CD14-positive monocyte (primary cell): ENCODE results near the gene SGSH. TPM values are rescaled to one million over a fixed set of nuclear protein-coding genes. Genes with fewer than 3 reads are reported as not detected.
A peak's percentile ranks its signal among the peaks of the same experiment; 100 is the strongest.
"Not testable (repeated sequence)": the region's sequence is repeated elsewhere in the genome, so short reads cannot be mapped to it uniquely, and the experiment has no call there.

Experiments used
- DNase-seq, 3 donors: peaks; one replicate each; pipeline ENCODE4 v3.0.0-alpha.2; 2011 to 2022
- H2AFZ ChIP-seq: 2 replicates; pipeline ENCODE4 v1.6.0; 2012; ENCODE audit warnings: mild to moderate bottlenecking, low read depth, low read length, inconsistent platforms; ENCODE audit not compliant: insufficient read depth, poor library complexity, severe bottlenecking
- H3K27ac ChIP-seq, 2 donors: 1 replicate in 1 of 2; 2 replicates in 1 of 2; pipeline ENCODE4 v1.5.1; 2012 to 2013; ENCODE audit warnings: low read length in 2 of 2, control low read depth in 1 of 2, inconsistent platforms in 1 of 2, low read depth in 1 of 2, mild to moderate bottlenecking in 1 of 2
- H3K27me3 ChIP-seq, 2 donors: one replicate each; pipeline versions ENCODE4 v1.6.0 to v1.6.1; 2011 to 2013; ENCODE audit warnings: low read length in 2 of 2; ENCODE audit not compliant: control insufficient read depth in 2 of 2, insufficient read depth in 2 of 2
- H3K36me3 ChIP-seq, 2 donors: replicated peaks in 1 of 2; 1 replicate in 1 of 2; 2 replicates in 1 of 2; pipeline versions ENCODE4 v1.5.1 to v1.6.1; 2012 to 2013; ENCODE audit warnings: low read length in 2 of 2, control low read depth in 1 of 2, inconsistent platforms in 1 of 2, mild to moderate bottlenecking in 1 of 2; ENCODE audit not compliant: insufficient read depth in 2 of 2, control insufficient read depth in 1 of 2
- H3K4me1 ChIP-seq, 2 donors: 1 replicate in 1 of 2; 2 replicates in 1 of 2; pipeline versions ENCODE4 v1.5.1 to v1.6.1; 2012 to 2013; ENCODE audit warnings: low read length in 2 of 2, control low read depth in 1 of 2, inconsistent platforms in 1 of 2, mild to moderate bottlenecking in 1 of 2, moderate library complexity in 1 of 2; ENCODE audit not compliant: insufficient read depth in 2 of 2, control insufficient read depth in 1 of 2
- H3K4me2 ChIP-seq: replicated peaks from 2 replicates; pipeline ENCODE3; 2012; ENCODE audit warnings: low read length, moderate library complexity, mild to moderate bottlenecking; ENCODE audit not compliant: poor library complexity, severe bottlenecking; ENCODE audit errors: extremely low read depth
- H3K4me3 ChIP-seq, 3 experiments: fragments of 200-600 bp in 1 of 3; sonication (generic) in 1 of 3; replicated peaks in 1 of 3; 1 replicate in 2 of 3; 2 replicates in 1 of 3; pipeline ENCODE4 v1.5.1; 2011 to 2013; ENCODE audit warnings: low read length in 3 of 3, mild to moderate bottlenecking in 3 of 3, control low read depth in 2 of 3, low read depth in 2 of 3, inconsistent platforms in 1 of 3, moderate library complexity in 1 of 3
- H3K79me2 ChIP-seq: 2 replicates; pipeline ENCODE4 v1.6.0; 2012; ENCODE audit warnings: mild to moderate bottlenecking, control low read depth, inconsistent platforms, low read length, moderate library complexity; ENCODE audit not compliant: insufficient read depth
- H3K9ac ChIP-seq: 2 replicates; pipeline ENCODE4 v1.6.0; 2017; ENCODE audit warnings: low read length, mild to moderate bottlenecking; ENCODE audit not compliant: insufficient read depth, poor library complexity, severe bottlenecking
- H3K9me3 ChIP-seq, 2 donors: replicated peaks in 1 of 2; 1 replicate in 1 of 2; 2 replicates in 1 of 2; pipeline versions ENCODE4 v1.5.1 to v1.6.1; 2012 to 2013; ENCODE audit warnings: low read length in 2 of 2, control low read depth in 1 of 2; ENCODE audit not compliant: control insufficient read depth in 1 of 2, insufficient read depth in 1 of 2
- H4K20me1 ChIP-seq: 2 replicates; pipeline ENCODE4 v1.6.0; 2012; ENCODE audit warnings: mild to moderate bottlenecking, low read length, control low read depth, moderate library complexity; ENCODE audit not compliant: insufficient read depth
- H3K27ac Mint-ChIP-seq, 7 donors: one replicate each; pipeline ENCODE4 v1.8.0; 2020; ENCODE audit warnings: mild to moderate bottlenecking in 7 of 7, mixed read lengths in 7 of 7, moderate library complexity in 6 of 7, inconsistent platforms in 2 of 7
- H3K27me3 Mint-ChIP-seq, 3 donors: one replicate each; pipeline ENCODE4 v1.8.0; 2021 to 2022; ENCODE audit warnings: low read depth in 3 of 3, mild to moderate bottlenecking in 3 of 3, mixed read lengths in 3 of 3, moderate library complexity in 3 of 3, inconsistent platforms in 1 of 3
- H3K36me3 Mint-ChIP-seq, 2 donors: one replicate each; pipeline ENCODE4 v1.8.0; 2020; ENCODE audit warnings: mixed read lengths in 2 of 2, inconsistent platforms in 1 of 2, mild to moderate bottlenecking in 1 of 2
- H3K4me1 Mint-ChIP-seq: one replicate; pipeline ENCODE4 v1.8.0; 2020; ENCODE audit warnings: mild to moderate bottlenecking, mixed read lengths
- H3K4me3 Mint-ChIP-seq, 2 donors: one replicate each; pipeline ENCODE4 v1.8.0; 2020; ENCODE audit warnings: mild to moderate bottlenecking in 2 of 2, mixed read lengths in 2 of 2, moderate library complexity in 1 of 2
- H3K9me3 Mint-ChIP-seq, 7 donors: one replicate each; pipeline ENCODE4 v1.8.0; 2020 to 2022; ENCODE audit warnings: mixed read lengths in 7 of 7, mild to moderate bottlenecking in 6 of 7, moderate library complexity in 6 of 7, inconsistent platforms in 2 of 7
- CTCF ChIP-seq: fragments of 200-600 bp; IDR thresholded peaks from one replicate; pipeline ENCODE4 v1.8.0; 2022; ENCODE audit warnings: antibody characterized with exemption, mild to moderate bottlenecking
- WGBS: methylation state at CpG from one replicate; pipeline ENCODE4 v1.1.5; 2013; ENCODE audit warnings: missing lambda C conversion rate; ENCODE audit not compliant: insufficient coverage; 5-methylcytosine and 5-hydroxymethylcytosine counted together
- intact Hi-C, 2 donors: fragments of 100-400 bp; cut with micrococcal nuclease; formaldehyde crosslinking; loops; one replicate each; pipeline versions ENCODE4 v1.15.0 to v1.15.1; 2023
- polyA plus RNA-seq, 3 donors: library from polyadenylated mRNA; depleted of rRNA in 1 of 3; unstranded in 2 of 3; stranded (reverse) in 1 of 3; fragments of 300-500 nt in 2 of 3; fragments of >200 nt in 1 of 3; fragmentation: Illumina TruSeq in 2 of 3; gene quantifications; 1 replicate in 2 of 3; 2 replicates in 1 of 3; pipeline ENCODE4 v1.2.3, GENCODE V29; 2012 to 2021

SGSH gene
- polyA plus RNA-seq, 3 donors: 21.1 to 193 (median 31.3) TPM

- H3K4me3 Mint-ChIP-seq: no peak overlapping the region
- no peak for TF ChIP-seq CTCF
- H3K4me1 ChIP-seq: peaks cover 8 to 13% of the 10 kb centered on the region in 2 donors
- peaks cover 0 to 2% (median 0%) of the 10 kb centered on the region in 7 donors for H3K9me3 Mint-ChIP-seq
- no peaks in the 10 kb centered on the region for H3K9me3 ChIP-seq
- H3K4me1 Mint-ChIP-seq: peaks cover 8% of the 10 kb centered on the region
- intact Hi-C loops: no loop called here
- 94% methylated on average over 15 of the region's 17 CpGs for WGBS
- H3K4me3 ChIP-seq: no peak overlapping the region
- peaks cover 8 to 27% of the 10 kb centered on the region in 2 donors for H3K36me3 Mint-ChIP-seq
- no peak overlapping the region for H3K4me2 ChIP-seq
- H3K36me3 ChIP-seq: peaks cover 0 to 8% of the 10 kb centered on the region in 2 donors
- peaks cover 4 to 20% (median 6%) of the 10 kb centered on the region in 3 donors for H3K27me3 Mint-ChIP-seq
- DNase-seq: no peak
- H3K9ac ChIP-seq: no peak overlapping the region
- no peak overlapping the region for H3K27ac ChIP-seq
- H3K79me2 ChIP-seq: no peaks in the 10 kb centered on the region
- no peak overlapping the region for H3K27ac Mint-ChIP-seq
- no peaks in the 10 kb centered on the region for H3K27me3 ChIP-seq
- no peaks in the 10 kb centered on the region for H4K20me1 ChIP-seq
- no peak overlapping the region for H2AFZ ChIP-seq
These were observed 17.9 kb downstream of the SGSH start for GRCh38 chr17:80202197-80202596.

- intact Hi-C loops: no loop called here
- H3K4me2 ChIP-seq: no peak overlapping the region
- H3K9ac ChIP-seq: no peak overlapping the region
- no peaks in the 10 kb centered on the region for H3K79me2 ChIP-seq
- no peaks in the 10 kb centered on the region for H3K27me3 ChIP-seq
- Mint-ChIP-seq H3K27me3 (peaks cover 4 to 20% (median 6%) of the 10 kb centered on the region in 3 donors), H3K4me3 (no peak overlapping the region), H3K27ac (peak overlapping the region in 1 of 7 donors; percentile 64), H3K4me1 (peaks cover 2% of the 10 kb centered on the region), H3K9me3 (peaks cover 0 to 2% (median 0%) of the 10 kb centered on the region in 7 donors), H3K36me3 (peaks cover 8 to 25% of the 10 kb centered on the region in 2 donors)
- no peak overlapping the region for H3K27ac ChIP-seq
- 96% methylated on average over 14 of the region's 15 CpGs for WGBS
- peaks cover 0 to 8% of the 10 kb centered on the region in 2 donors for H3K36me3 ChIP-seq
- DNase-seq: no peak
- no peak overlapping the region for H3K4me3 ChIP-seq
- H2AFZ ChIP-seq: no peak overlapping the region
- no peaks in the 10 kb centered on the region for H4K20me1 ChIP-seq
- no peaks in the 10 kb centered on the region for H3K9me3 ChIP-seq
- TF ChIP-seq CTCF: no peak
- H3K4me1 ChIP-seq: peaks cover 3 to 5% of the 10 kb centered on the region in 2 donors
These were observed 18.7 kb downstream of the SGSH start for GRCh38 chr17:80201446-80201845.

GRCh38 chr17:80199295-80199694, 20.8 kb downstream of the SGSH start:
- H3K9ac ChIP-seq, H3K4me3 ChIP-seq, H2AFZ ChIP-seq, H3K27ac Mint-ChIP-seq, H3K36me3 ChIP-seq, H3K9me3 ChIP-seq, H3K4me3 Mint-ChIP-seq, H3K27me3 ChIP-seq, H3K79me2 ChIP-seq, H3K4me2 ChIP-seq, DNase-seq, H3K9me3 Mint-ChIP-seq, H3K4me1 ChIP-seq, H4K20me1 ChIP-seq, H3K27ac ChIP-seq, H3K4me1 Mint-ChIP-seq: not testable (repeated sequence)
- peaks cover 4 to 15% (median 7%) of the 10 kb centered on the region in 3 donors for H3K27me3 Mint-ChIP-seq
- intact Hi-C loops: loop anchor here in 1 of 2 donors (5.0 to 10.0 kb wide), 2 partner anchors 63 to 166 kb away; partner anchors contain the start of gene RNF213
- peaks cover under 1 to 13% of the 10 kb centered on the region in 2 donors for H3K36me3 Mint-ChIP-seq
- no CpG with 5 or more reads among the region's 6 CpGs for WGBS
